ENCODE results near the gene ZNF423.

The ZNF423 gene

DNA sequence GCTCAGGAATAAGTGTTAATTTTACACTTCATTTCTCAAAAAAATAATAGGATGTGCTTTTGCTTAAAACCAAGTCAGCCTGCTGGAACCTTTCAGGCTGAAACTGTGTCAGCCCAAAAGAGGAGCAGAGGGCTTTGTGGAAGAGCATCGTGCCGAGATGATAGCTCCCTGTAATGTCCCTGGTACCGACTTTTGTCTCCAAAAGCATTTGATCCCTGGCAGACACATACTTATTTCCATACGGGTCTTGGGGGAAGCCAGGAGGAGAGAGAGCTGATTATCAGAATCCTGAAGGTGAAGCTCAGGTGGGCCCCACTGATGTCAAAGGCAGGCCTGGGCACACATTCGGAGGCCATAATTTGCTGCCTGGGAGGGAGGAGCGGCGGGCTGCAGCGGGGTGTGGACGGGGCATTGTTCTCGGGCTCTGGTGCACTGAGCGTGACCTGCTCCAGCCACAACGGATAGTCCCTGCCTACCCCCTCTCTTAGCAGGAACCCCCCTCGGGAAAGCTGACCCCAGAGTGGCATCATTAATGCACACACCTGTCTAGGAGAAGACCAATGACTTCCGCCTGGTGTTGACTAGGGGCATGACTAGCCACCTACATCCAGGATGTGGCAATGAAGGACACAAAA, 326.4 kb downstream of the ZNF423 start:
- no peak for DNase-seq (ENCODE audit: low spot score)

DNA sequence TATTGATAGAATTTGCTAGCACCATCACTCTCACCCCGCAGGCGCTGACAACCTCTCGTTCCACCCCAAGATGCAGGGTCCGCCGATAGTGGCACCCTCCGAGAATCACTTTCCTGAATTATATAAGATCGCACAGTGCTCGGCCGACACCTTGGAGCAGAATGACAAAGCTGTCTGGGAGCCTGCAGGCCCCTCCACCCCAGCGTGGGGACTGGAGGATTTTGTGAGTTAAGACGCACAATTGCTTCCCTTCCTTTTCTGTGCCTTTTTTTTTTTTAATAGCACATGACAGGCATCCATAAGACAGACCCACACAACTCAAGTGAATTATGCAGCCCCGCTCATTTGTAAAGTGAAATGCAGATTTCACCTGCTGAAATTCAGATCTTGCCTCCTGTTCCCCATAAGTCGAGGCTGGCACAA, 327.0 kb downstream of the ZNF423 start:
- no peak for DNase-seq (ENCODE audit: low spot score)

DNA sequence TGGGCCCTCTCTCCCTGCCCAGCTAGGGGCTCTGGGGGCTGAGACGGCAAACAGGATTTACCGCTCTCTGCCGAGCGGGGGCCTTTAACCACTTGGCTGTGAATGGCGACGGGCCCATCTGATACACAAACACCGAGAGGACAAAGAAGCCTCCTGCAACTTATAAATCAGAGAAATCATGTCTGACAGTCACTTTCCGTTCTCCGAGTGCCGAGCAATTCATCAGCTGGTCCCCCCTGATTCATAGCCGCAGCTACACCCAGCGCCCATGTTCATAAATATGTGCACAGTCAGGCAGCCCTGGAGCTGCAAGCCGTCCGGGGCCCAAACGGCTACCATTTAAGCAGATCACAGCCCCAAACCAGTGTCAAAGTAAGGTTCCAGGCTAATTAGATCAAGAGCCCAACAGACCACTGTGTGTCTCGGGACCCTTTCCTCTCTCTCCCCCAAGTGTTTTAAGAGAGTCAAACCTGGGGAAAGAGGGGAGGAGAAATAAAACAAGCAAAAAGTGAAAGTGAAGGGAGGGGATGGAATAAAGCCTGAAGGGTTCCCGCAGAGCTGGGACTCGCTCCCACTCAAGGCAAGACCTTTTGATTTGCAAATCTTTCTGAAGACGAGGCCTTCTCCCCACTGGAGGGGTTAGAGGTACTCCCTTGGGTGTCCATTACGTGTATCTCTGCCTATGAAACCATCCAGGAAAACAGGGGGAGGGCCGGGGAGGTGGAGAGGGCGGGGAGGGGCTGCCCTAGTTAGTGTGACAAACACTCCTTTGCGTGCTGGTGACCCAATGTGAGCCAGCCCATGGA, 327.6 kb downstream of the ZNF423 start:
- no peak for DNase-seq (ENCODE audit: low spot score)

DNA sequence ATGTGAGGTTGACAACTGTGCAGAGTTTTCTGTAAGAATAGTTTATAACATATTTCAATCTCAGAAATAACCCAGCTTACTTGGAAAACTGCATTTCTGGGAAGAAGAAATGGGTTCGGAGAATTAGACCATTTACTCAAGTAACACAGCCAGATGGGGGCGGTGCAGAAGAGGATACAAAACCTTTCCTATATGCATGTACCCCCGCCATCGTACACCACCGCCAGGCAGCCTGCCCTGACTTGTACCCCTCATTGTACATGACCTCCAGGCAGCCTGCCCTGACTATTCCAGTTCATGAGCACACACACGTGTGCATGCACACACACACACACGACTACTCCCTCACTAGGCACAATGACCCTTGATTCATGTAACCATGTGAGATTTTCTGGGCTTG, 328.3 kb downstream of the ZNF423 start:
- DNase-seq (ENCODE audit: low spot score): no peak

DNA sequence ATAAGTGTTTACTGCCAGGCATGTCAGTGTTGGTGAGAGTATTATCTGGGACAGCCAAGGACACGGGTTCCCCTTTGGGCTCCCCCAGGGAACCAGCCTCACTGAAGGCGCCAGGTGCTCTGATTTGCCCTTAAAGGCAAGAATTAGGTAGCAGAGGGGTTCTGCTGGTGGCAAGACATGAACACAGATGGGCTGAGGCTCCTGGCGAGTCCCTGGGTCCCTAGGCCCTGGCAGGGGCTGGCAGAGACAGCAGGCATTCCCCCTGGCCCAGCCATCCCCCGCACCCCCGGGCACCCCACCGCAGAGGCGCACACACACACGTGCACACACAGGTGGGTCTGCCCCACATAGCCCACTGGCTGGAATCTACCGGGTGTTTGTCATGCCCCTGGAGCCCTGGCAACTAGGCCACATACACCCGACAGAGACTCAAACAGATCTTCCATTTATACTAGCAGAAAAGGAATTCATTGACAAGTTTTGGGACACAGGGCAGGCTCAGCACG, 329.0 kb downstream of the ZNF423 start:
- DNase-seq (ENCODE audit: low spot score): no peak

DNA sequence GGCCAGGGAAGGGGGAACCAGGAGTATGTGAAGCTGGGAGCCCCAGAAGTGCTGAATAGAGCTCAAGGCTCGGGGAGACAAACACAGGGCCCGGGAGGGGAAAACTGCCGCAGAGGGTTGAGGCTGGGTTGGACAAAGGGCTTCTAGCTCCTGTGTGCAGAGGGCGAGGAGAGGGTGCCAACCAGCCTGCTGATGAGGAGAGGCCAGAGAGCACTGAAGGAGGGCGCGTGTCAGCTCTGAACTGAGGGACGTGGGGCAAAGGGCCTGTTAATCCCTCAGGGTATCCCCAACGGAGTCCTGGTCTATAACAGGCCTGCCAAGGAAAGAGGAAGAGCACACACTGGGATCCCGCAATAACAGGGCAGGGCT, 331.0 kb downstream of the ZNF423 start:
- no peak for DNase-seq (ENCODE audit: low spot score)

DNA sequence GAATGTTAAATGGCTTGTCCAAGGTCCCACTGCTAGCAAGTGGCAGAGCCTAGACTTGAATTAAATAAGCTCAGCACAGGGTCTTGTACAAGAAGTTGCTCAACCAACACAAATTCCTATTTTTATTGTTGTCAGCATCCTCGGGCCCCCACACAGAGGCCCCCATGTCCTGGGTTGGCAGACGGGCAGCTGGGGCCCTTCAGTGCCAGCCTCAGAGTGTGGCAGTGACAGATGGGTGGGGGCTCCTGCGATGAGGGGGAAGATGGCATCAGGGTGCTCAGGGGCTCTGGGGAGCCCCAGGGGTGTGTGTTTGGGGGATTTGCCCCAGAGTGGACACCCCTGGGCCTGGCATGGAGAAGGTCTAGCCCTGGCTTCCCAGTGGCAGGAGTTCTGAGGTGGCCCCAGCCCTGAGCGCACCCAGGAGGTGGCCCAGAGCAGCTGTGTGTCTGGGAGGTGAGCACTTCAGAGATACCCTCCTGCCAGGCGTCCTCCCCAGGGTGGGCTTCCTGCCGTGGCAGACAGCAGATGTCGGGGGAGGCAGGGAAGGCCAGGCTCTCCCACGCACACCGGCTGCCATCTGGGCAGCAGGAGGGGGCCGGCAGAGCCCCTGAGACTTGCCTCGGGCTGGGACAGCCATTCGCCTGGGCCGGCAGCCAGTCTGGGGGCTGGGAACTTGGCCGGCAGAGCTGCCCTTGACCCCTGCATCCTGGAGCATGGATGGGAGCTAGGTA, 331.5 kb downstream of the ZNF423 start:
- no peak for DNase-seq (ENCODE audit: low spot score)

DNA sequence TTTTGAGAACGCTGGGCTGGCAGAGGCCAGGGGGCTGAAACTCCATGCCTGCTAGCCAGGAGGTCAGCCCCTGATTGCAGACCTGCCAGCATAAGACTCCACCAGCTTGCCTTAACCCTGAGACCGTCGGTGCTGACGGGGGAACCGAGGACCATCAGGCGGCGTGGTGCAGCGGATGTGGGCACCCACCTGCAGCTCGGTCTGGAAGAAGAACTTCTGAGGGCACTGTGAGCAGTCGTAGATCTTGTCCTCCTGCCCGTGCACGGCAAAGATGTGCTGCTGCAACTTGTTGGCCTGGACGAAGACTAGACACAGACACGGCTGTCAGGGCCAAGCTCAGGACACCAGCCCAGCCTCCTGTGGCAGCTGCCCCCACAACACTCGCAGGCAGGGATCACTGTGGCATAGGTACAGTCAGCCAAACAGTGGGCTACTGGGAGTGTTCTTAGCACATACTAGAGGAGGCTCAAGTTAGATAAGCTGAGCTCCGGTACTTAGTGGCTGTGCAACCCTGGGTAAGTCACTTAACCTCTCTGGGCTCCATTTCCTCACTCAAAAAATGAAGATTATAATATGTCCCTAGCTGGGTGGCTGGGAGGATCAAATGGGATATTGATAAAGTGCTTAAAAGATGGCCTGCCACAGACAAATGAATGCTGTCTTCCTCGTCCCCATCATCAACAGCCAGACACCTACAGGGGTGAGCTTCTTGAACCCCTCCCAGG, 332.3 kb downstream of the ZNF423 start:
- DNase-seq (ENCODE audit: low spot score): no peak

DNA sequence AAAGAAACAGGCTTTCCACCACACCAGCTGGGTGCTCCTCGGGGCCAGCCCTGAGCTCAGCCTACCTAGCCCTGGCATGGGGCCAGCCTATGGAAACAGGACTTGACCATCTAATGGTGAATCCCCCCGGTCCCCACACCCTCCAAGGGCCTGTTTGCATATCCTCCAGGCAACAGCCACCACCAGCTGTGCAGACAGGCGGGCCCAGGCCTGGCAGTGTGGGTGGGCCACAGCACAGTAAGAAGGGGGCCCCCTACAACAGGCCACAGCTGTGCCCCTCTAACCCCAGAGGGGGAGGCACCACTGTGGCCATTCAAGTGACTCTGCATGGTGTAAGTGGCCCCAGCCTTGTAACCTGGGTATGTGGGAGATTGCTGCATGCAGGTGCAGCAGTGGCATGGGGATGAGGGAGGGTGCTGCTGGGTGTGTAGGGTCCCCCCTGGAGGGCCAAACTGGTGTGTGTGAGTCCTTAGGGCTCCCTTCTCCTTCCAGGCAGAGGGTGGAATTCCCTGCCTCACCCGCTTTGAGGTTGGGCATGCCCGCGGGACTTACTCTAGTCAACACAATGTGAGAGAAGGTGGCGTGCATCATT, 334.1 kb downstream of the ZNF423 start:
- no peak for DNase-seq (ENCODE audit: low spot score)

DNA sequence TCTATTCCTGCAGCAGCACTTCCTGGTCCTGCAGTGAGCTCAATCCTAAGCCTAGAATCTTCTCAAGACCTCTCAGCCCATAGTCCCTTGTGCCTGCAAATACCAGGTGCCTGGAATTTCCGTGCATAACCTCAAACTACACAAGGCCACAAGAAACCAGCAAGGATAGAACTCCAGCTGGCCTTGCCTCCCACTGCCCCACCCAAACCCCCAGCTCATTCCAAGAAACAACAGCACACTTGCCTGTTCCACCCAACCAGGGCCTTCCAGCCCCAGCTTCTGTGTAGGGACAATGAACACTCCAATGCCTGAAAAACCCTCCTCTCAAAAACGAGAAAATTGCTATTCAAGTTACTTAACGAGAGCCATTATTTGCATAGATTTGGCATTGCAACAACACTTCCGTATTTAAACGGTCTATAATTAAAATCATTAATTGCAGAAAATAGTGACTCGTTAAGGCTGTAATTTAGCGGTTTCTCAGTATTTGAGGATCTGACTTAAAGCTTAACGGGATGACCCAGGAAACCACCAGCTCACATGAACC, 335.3 kb downstream of the ZNF423 start:
- no peak for DNase-seq (ENCODE audit: low spot score)

DNA sequence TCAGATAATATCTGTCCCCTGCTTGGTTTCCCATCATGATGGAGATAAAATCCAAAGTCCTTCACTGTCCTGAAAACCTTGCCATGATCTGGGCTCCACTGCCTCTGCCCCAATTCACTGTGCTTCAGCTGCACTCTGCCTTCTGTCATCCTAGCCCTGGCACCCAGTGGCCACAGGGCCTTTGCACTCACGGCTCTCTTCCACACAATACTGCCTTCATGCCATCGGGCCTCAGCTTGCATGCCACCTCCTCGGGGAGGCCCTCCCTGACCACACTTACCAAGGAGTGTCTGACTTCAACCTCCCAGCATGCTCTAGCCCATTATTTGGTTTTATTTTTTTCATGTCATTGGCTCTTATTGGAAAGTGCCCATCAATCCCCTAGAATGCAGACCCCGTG, 336.2 kb downstream of the ZNF423 start:
- DNase-seq (ENCODE audit: low spot score): no peak

DNA sequence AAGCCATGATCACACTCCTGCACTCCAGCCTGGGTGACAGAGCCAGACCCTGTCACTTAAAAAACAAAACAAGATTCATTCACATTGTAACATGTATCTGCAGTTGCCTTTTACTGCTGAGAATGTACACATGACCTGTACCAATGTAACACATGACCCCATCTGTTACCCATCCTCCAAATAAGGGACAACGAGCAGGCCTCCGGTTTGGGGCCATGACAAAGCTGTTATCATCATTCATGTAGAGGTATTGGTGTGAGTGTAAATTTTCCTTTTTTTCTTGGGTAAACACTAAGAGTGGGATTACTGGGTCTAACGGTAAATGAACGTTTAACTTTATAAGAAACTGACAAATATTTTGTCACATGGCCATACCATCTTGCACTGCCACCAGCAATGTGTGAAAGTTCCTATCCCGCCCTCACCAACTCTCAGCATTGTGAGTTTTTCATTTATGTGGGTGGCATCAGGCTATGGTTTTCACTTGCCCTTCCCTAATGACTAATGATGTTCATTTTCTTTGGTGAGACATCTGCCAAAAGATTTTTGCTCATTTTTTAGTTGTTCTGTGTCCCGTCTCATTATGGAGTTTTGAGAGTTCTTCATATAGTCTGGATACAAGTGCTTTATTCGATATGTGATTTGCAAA, 336.8 kb downstream of the ZNF423 start:
- DNase-seq (ENCODE audit: low spot score): no peak

DNA sequence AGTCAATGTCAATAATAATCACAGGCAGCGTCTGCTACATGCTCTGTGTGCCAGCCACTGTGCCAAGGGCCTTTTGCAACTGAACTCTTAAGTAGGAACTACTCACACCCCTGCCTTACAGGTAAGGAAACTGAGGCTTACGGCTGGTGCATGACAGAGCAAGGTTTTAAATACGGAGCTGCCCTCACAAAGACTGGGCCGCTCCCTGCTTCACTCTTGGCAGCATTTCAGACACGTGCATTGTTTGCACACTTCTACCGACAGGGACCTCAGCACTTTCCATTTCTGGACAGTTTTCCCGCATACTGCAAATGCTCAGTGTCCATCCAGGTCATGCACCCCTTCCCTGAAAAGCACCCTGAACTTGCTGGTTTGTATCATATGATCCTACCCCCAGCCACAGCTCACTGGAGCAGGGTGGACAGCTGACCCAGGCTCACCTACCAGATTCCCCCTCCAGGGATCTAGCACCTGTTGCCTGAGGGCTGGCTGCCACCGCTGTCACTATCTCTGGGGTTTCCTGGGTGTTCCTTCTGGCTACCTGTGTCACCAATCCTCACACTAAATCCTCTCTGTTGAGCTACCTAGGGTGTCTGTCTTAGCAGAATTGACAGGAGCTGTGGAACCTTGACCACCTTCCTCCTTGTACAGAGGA, 339.4 kb downstream of the ZNF423 start:
- no peak for DNase-seq (ENCODE audit: low spot score)

DNA sequence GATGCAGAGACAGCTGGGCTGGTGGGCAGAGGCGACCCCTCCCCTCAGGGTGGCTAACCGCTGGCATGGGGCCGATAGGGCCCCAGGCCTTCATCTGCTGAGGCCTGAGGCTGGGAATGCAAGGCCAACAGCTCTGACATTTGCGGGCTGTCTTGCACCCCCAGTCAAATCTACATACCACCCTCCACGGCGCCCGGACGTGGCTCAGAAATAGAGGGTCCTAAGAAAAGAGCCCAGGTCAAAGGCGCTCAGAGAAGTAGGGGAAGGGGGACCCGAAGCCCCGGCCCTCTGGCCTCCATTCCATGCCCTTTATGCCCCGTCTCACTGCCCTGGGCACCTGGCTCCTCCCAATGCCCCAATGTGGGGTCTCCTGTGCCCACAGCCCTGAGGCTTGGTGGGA, 340.1 kb downstream of the ZNF423 start:
- no peak for DNase-seq (ENCODE audit: low spot score)

DNA sequence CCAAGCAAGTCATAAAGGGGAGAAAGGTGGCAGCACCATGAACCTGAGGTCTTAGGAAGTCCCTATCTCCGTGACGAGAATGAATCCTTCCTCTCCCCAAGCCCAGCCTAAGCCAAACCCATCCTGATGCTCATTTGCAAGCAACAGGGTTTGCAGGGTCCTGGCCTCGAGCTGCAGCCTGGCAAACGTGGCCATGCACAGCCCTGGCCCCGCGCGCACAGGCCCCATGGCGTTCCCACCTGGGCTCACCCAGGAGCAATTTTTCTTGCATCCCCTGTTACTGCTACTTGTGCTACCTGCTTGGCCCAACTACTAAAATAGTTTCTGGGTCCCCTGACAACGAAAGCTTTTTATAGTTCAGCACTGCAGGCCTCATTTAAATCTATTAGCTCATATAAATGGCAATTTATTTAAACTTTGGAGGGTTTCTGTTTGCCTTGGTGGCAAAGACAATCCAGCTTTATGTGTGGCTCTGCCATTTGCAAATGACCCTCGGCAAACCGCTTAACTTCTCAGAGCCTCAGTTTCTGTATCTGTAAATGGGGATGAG, 340.8 kb downstream of the ZNF423 start:
- no peak for DNase-seq (ENCODE audit: low spot score)

DNA sequence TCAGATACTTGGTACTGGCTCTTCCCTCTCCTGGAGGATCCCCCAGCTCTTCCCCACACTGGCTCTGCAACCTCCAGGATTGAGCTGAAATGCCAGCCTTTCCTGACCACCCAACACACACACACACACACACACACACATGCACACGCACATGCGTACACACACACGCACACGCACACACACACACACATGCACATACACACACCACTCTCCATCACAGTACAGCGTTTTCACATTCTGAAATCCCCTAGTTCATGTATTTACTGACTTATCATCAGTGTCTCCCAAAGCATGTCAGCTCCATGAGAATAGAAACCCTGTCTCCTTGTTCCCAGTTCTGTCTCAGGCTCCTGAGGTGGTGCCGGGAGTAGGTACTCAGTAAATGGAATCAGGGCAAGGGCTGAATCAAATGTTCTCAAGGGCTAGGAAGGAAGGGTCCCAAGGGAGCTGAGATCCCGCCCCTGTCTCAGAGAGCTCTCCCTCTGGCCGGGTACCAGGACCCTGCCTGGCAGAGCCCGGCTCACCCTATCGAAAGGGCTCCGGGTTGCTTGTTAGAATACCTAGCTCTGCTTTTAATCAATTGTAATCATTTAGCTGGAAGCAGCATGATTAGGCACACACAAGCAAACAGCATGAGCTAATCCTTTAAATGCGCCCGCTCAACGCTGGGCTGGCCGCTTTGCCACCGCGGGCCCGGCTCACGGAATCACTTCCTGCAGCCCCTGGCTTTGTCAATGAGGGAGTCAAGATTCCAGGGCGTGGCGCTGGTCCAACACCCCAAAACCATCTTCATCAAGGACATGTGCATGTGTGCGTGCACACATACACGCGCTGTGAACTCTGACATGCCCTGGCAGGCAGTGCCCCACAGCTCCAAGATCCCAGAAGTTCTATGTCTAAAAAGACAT, 341.6 kb downstream of the ZNF423 start:
- no peak for DNase-seq (ENCODE audit: low spot score)

DNA sequence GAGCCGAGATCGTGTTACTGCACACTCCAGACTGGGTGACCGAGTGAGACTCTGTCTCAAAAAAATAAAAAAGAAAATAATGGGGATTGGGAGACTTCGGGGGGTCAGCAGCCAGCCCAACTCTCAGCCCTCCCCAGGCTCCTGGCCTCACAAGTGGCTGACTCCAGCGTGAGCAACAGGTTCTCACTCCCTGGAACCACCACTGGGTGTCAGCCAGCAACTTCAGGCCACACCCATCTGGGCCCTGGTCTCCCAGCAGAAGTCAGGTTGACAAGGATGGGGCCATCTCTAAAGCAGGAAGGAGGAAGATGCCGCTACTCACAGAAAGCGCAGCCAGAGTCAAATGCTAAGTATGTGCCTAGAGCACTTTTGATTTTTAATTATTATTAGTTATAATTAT, 342.9 kb downstream of the ZNF423 start:
- no peak for DNase-seq (ENCODE audit: low spot score)

DNA sequence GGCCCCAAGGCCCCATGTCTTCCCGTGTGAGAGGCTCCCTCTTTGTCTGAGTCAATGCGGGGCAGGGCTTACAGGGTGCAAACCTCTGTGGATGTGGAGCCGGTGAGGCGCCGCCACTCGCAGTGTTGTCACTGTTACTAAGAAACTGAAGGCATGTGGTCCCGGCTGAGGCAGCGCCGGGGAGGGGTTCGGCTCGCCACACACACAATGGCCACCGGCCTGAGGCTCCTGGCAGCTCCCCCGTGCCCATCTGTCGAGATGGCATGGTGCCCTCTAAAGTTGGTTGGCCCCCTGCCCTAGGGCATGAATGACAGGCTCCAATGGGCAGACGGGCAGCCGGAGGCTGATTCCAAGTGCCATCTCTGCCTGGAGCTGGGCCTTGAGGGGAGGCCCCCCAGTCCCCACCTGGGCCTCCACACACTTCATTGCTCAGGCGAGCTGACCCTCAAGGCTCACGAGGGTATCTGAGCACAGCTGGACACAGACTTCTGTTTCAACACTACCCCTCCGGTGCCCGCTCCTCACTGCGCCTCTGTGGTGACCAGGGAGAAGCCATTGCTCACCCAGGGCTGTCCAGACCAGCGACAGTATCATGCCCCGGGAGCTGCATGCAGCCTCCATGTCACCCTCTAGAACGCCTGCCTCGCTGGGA, 345.1 kb downstream of the ZNF423 start:
- no peak for DNase-seq (ENCODE audit: low spot score)

DNA sequence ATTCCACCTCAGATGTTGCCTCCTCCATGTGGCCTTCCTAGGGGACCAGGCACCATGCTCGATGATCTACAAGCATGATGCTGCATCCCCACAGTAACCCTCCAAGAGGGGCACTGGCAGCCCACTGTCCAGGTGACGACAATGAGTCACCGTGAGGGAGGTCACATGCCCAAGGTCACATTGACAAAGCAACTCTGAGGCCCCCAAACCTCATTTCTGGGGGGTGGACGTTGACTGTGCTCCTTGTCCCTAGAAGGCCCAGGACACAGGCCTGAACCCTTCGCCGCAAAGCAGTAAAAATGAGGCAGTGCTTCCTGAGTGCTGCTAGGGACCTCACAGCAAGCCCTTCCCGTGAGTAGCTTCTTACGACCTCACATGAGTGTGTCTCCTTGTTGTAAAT, 345.8 kb downstream of the ZNF423 start:
- no peak for DNase-seq (ENCODE audit: low spot score)

Measured in SW480 (cell line).